22Rv1 (cell line): ENCODE data around the gene MCCD1.
A peak's percentile ranks its signal among the peaks of the same experiment; 100 is the strongest.

Source experiments
- H3K27ac ChIP-seq: fragments of 450-650 bp; 2 replicates; pipeline ENCODE4 v1.5.1; 2017
- ZFX ChIP-seq: fragments of 450-650 bp; IDR thresholded peaks from 2 replicates; pipeline ENCODE4 v1.6.1; 2017; ENCODE audit warnings: antibody characterized with exemption, borderline replicate concordance
- TF ChIP-seq, protein P1 (sequence below): fragments of 450-650 bp; IDR thresholded peaks from 2 replicates; pipeline ENCODE4 v1.5.1; 2017; ENCODE audit warnings: mild to moderate bottlenecking

The MCCD1 gene

DNA sequence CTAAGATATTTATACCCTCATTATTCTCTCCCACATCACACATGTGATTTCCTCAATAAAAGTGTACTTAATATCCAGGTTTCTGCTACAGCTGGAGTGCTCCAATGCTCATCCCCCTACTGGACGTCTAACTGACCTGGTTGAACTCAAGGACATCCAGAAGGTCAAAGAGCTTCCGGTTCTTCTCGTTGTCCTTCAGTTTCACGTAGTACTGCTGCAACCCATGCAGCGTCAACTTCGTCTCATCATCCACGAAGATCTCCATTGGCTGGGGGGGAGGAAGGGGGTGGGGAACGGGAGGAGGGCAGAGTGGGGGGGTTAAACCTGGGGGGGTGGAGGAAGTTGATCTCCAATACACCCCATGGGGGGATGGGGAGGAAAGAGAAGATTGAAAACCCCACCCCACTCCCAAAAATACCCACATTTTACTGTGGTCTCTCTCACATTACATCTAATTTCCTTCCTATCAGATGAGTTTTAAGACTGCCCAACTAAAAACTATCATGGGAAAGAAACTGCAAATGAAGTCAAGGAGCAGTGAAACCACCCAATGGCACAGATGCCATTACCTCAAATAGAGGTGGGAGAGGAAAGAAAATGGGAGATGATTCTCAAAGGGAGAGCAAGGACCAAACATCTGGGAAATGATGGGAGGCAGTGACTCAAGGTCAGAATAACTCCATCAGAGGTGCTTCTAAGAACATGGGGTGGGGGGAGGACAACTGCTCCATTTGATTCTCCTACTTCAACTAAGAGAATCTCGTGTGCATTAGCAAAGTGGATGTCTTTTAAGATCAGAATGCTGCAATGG is 4.1 kb downstream of the MCCD1 start:
- TF ChIP-seq, protein P1, sequence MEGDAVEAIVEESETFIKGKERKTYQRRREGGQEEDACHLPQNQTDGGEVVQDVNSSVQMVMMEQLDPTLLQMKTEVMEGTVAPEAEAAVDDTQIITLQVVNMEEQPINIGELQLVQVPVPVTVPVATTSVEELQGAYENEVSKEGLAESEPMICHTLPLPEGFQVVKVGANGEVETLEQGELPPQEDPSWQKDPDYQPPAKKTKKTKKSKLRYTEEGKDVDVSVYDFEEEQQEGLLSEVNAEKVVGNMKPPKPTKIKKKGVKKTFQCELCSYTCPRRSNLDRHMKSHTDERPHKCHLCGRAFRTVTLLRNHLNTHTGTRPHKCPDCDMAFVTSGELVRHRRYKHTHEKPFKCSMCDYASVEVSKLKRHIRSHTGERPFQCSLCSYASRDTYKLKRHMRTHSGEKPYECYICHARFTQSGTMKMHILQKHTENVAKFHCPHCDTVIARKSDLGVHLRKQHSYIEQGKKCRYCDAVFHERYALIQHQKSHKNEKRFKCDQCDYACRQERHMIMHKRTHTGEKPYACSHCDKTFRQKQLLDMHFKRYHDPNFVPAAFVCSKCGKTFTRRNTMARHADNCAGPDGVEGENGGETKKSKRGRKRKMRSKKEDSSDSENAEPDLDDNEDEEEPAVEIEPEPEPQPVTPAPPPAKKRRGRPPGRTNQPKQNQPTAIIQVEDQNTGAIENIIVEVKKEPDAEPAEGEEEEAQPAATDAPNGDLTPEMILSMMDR, result no peak
- TF ChIP-seq ZFX, result no peak
- H3K27ac ChIP-seq, result peak overlapping the region; percentile 28; the same call in 1 of the 2 replicates

DNA sequence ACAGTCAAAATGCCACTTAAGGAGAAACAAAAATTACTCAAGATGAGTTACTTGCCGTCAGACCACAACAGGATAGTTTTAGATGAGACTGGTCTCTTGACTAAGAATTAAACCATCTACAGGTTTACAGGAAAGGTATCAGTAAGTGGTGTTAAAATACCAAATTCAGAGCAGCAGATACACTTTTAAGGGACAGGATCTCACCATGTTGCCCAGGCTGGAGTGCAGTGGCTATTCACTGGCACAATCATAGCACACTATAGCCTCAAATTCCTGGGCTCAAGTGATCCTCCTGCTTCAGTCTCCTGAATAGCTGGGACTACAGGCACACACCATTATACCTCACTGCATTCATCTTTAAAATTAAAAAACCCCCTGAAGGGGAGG is 4.7 kb downstream of the MCCD1 start:
- no peak for TF ChIP-seq ZFX
- TF ChIP-seq, protein P1, result no peak
- no peak overlapping the region for H3K27ac ChIP-seq

DNA sequence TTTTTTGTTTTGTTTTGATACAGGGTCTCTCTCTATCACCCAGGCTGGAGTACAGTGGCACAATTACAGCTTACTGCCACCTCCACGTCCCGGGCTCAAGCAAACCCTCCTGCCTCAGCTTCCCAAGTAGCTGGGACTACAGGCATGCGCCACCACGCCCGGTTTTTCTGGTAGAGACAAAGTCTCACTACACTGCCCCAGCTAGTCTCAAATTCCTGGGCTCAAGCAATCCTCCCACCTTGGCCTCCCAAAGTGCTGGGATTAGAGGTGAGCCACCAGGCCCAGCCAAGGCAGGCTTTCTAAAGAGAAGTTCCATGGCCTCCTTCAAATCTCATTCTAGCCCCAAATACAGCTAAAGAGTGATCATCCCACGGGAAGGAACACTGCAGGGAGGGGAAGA is 5.2 kb downstream of the MCCD1 start:
- no peak overlapping the region for H3K27ac ChIP-seq
- no peak for TF ChIP-seq ZFX
- TF ChIP-seq, protein P1, result no peak

DNA sequence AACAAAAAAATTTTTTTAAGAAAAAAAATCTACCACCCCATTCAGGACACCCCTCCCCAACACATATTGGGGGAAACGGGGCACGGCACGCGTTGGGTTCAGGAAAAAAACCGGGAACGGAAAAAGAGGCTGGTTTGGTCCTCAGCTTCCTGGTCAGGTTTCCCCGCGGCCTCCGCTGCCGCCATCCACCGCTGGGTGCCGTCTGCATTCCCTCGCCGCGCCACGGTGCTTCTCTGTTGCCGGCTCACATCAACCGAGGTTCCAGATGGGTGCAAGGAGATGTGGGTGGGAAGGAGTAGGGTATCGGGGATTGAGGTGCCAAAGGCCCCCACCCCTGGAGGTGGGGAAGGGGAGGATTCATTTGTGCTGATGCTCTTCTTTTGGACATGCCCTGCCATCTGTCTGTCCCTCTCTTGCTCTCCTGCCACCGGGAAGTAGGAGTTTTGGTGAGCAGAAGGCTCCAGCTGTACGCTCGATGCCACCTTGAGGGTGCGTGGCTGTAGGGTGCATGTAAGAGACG is 5.8 kb downstream of the MCCD1 start:
- TF ChIP-seq, protein P1, result no peak
- no peak for TF ChIP-seq ZFX
- H3K27ac ChIP-seq, result no peak overlapping the region

DNA sequence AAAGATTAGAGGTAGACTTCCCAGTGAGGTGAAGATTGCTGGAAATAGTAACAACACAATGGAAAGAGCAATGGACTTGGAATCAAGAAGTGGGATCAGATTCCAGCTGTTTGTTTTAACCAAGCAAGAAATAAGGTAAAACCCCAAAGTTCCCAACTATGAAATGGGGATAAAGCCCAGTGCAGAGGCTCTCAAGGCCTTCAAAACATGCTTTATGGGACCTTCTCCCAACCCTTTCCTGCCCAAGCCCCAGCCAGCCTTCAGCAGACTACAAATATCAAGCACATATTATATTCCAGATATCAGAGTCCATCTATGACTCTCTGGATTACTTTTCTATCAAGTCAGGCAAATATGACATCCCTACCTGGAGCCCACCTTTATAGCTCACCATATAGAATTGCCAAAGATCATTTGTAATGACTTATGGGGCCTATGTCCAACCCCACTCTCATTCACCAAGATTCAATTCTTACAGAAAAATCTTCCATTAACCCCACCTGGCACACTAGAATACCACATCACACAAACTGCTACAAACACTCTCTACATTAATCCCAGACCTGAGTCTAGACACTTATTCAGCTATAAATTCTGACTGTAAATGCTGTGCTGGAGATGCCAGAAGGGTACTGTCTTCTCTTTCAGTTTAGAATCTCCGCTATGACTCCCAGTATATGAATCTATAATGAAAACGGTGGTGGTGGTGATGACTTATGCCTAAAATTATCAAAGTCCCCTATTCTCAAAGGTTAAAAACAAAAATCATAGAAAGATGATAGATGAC is 7.0 kb downstream of the MCCD1 start:
- H3K27ac ChIP-seq, result no peak overlapping the region

DNA sequence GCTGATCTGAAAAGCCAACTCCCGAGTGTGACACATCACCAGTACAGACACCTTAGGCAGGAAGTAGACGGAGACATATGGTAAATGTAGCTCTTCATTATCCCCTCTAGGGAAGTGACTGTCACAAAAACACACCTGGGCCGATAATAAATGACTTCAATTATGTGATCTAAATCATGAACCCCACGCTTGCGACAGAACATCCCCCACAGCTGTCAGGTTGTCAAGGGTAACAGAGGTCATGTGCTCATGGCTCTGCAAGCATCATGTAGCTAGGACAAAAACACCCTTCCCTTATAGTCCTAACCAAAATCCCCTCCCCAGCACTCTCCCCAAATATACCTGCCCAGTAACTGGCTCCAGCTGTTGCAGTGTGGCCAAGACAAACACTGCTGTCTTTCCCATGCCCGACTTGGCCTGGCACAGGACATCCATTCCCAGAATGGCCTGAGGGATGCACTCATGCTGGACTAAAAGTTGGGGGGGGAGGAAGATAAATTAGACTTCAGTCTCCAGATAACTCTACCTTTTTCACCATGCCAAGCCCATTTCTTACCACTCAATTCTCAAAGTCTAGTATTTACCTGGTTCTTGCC is 10.1 kb downstream of the MCCD1 start:
- TF ChIP-seq, protein P1, result no peak
- TF ChIP-seq ZFX, result no peak
- no peak overlapping the region for H3K27ac ChIP-seq

More for the DNA sequence above, 7.0 kb downstream of the MCCD1 start:
- no peak for TF ChIP-seq ZFX
- TF ChIP-seq, protein P1, result no peak
